Measurements from ENCODE around the gene LRRC40. TPM values are rescaled to one million over a fixed set of nuclear protein-coding genes. Genes with fewer than 3 reads are reported as not detected.

LRRC40 gene
- total RNA-seq, 2 donors from 2014 or later, result 26.8 to 29.2 TPM

GRCh38 chr1:70220517-70221237 lies 15.3 kb upstream of the LRRC40 start:
- Mint-ChIP-seq H3K4me3 (peak overlapping the region; percentile 92), H3K9me3 (no peaks in the 10 kb centered on the region), H3K27me3 (ENCODE audit: insufficient read depth) (no peaks in the 10 kb centered on the region), H3K36me3 (ENCODE audit: low read depth) (peaks cover 34% of the 10 kb centered on the region), H3K4me1 (peaks cover 27% of the 10 kb centered on the region), H3K27ac (peak overlapping the region; percentile 98)
- whole genome bisulfite sequencing, 2 experiments (ENCODE audit: insufficient coverage in 1 of 2, insufficient read length in 1 of 2), result 56 to 63% methylated on average over 12 to 16 of the region's 17 CpGs
- Histone ChIP-seq H3K27ac (ENCODE audit: low read depth, low read length) (peak overlapping the region; percentile 97), H3K36me3 (ENCODE audit: control insufficient read depth, insufficient read depth, low read length) (peaks cover 52% of the 10 kb centered on the region), H3K9ac (ENCODE audit: extremely low read depth, low read length, poor library complexity, severe bottlenecking) (peak overlapping the region; percentile 96), H3K4me3 (ENCODE audit: low read length) (peak overlapping the region; percentile 98), H3K27me3 (ENCODE audit: control insufficient read depth, insufficient read depth, low read length, poor library complexity, severe bottlenecking) (no peaks in the 10 kb centered on the region), H3K4me1 (ENCODE audit: control insufficient read depth, insufficient read depth, low read length) (peaks cover 12% of the 10 kb centered on the region), H3K9me3 (ENCODE audit: control insufficient read depth, low read length) (no peaks in the 10 kb centered on the region)
- no peak for DNase-seq
- TF ChIP-seq CTCF (conservative IDR thresholded peaks at IDR 0.05), result no peak

- Mint-ChIP-seq H3K4me1 (peaks cover 23% of the 10 kb centered on the region), H3K36me3 (ENCODE audit: low read depth) (peaks cover 36% of the 10 kb centered on the region), H3K9me3 (no peaks in the 10 kb centered on the region), H3K27me3 (ENCODE audit: insufficient read depth) (no peaks in the 10 kb centered on the region), H3K4me3 (no peak overlapping the region), H3K27ac (peak overlapping the region; percentile 12)
- H3K9me3 ChIP-seq (ENCODE audit: control insufficient read depth, low read length), result no peaks in the 10 kb centered on the region
- H3K27ac ChIP-seq (ENCODE audit: low read depth, low read length), result no peak overlapping the region
- H3K9ac ChIP-seq (ENCODE audit: extremely low read depth, low read length, poor library complexity, severe bottlenecking), result no peak overlapping the region
- TF ChIP-seq CTCF (conservative IDR thresholded peaks at IDR 0.05), result no peak
- no peaks in the 10 kb centered on the region for H3K27me3 ChIP-seq (ENCODE audit: control insufficient read depth, insufficient read depth, low read length, poor library complexity, severe bottlenecking)
- 97 to 100% methylated on average over 2 of the region's 2 CpGs for WGBS, 2 experiments (ENCODE audit: insufficient coverage in 1 of 2, insufficient read length in 1 of 2)
- peaks cover 52% of the 10 kb centered on the region for H3K36me3 ChIP-seq (ENCODE audit: control insufficient read depth, insufficient read depth, low read length)
- peaks cover 9% of the 10 kb centered on the region for H3K4me1 ChIP-seq (ENCODE audit: control insufficient read depth, insufficient read depth, low read length)
- no peak overlapping the region for H3K4me3 ChIP-seq (ENCODE audit: low read length)
- DNase-seq, result no peak
These were observed 14.6 kb upstream of the LRRC40 start for GRCh38 chr1:70220015-70220414.

- no peak for TF ChIP-seq CTCF (conservative IDR thresholded peaks at IDR 0.05)
These were observed 6.2 kb upstream of the LRRC40 start for GRCh38 chr1:70211541-70211940.

More at GRCh38 chr1:70211541-70211940, 6.2 kb upstream of the LRRC40 start:
- H3K4me1 ChIP-seq (ENCODE audit: control insufficient read depth, insufficient read depth, low read length), result peaks cover 4% of the 10 kb centered on the region
- no peak for DNase-seq
- Mint-ChIP-seq H3K36me3 (ENCODE audit: low read depth) (peaks cover 28% of the 10 kb centered on the region), H3K4me3 (no peak overlapping the region), H3K27ac (no peak overlapping the region), H3K4me1 (peaks cover 2% of the 10 kb centered on the region), H3K27me3 (ENCODE audit: insufficient read depth) (no peaks in the 10 kb centered on the region), H3K9me3 (no peaks in the 10 kb centered on the region)
- H3K9ac ChIP-seq (ENCODE audit: extremely low read depth, low read length, poor library complexity, severe bottlenecking), result no peak overlapping the region
- no peaks in the 10 kb centered on the region for H3K9me3 ChIP-seq (ENCODE audit: control insufficient read depth, low read length)
- H3K36me3 ChIP-seq (ENCODE audit: control insufficient read depth, insufficient read depth, low read length), result peaks cover 51% of the 10 kb centered on the region
- H3K27ac ChIP-seq (ENCODE audit: low read depth, low read length), result no peak overlapping the region
- H3K27me3 ChIP-seq (ENCODE audit: control insufficient read depth, insufficient read depth, low read length, poor library complexity, severe bottlenecking), result no peaks in the 10 kb centered on the region
- H3K4me3 ChIP-seq (ENCODE audit: low read length), result no peak overlapping the region

Measured in endodermal cell (in vitro differentiated cells).